GM12878 (cell line): Measurements from ENCODE around the gene PAPPA. TPM values are rescaled to one million over a fixed set of nuclear protein-coding genes. Genes with fewer than 3 reads are reported as not detected.

ENCODE experiments used
- GABPA ChIP-seq: IDR thresholded peaks from 2 replicates; pipeline ENCODE4 v1.6.1; 2014; ENCODE audit warnings: antibody characterized with exemption, low read depth, mild to moderate bottlenecking, inconsistent platforms
- LARP7 ChIP-seq: fragments of 450-650 bp; IDR thresholded peaks from 2 replicates; pipeline ENCODE4 v1.6.1; 2017; ENCODE audit warnings: mild to moderate bottlenecking
- SMAD1 ChIP-seq: fragments of 450-650 bp; IDR thresholded peaks from 2 replicates; pipeline ENCODE4 v1.6.1; 2018; ENCODE audit warnings: mild to moderate bottlenecking, low read depth; ENCODE audit not compliant: partially characterized antibody
- ZSCAN29 ChIP-seq: fragments of 450-650 bp; IDR thresholded peaks from 2 replicates; pipeline ENCODE4 v1.6.1; 2017; ENCODE audit warnings: mild to moderate bottlenecking, moderate library complexity
- polyA plus RNA-seq, 11 experiments: library from polyadenylated mRNA; depleted of rRNA in 4 of 11; unstranded in 6 of 11; stranded (reverse) in 5 of 11; fragments of >200 nt; fragmentation: Nextera tagmentation in 4 of 11; fragmentation: Illumina TruSeq in 1 of 11; extraction: Ambion mirVana in 4 of 11; extraction: Trizol in 1 of 11; gene quantifications; 1 replicate in 1 of 11; 2 replicates in 10 of 11; pipeline versions ENCODE4 v1.2.1 to v1.2.3, GENCODE V29; 2011 to 2016; ENCODE audit warnings: inconsistent platforms in 2 of 11, missing spikeins in 2 of 11, low read depth in 1 of 11
- total RNA-seq, 4 experiments: library from RNA; depleted of rRNA in 3 of 4; stranded (reverse); fragments of >200 nt in 3 of 4; fragmentation: Illumina TruSeq in 1 of 4; extraction: Trizol in 1 of 4; gene quantifications; 2 replicates each; pipeline versions ENCODE4 v1.2.1 to v1.2.3, GENCODE V29; 2013 to 2021
- TF ChIP-seq, protein P1 (sequence below): fragments of 450-650 bp; IDR thresholded peaks from 2 replicates; pipeline ENCODE4 v1.6.1; 2017; ENCODE audit warnings: antibody characterized with exemption, mild to moderate bottlenecking, moderate library complexity
- TF ChIP-seq, protein P2 (sequence below): fragments of 450-650 bp; IDR thresholded peaks from 2 replicates; pipeline ENCODE4 v1.6.1; 2016; ENCODE audit warnings: mild to moderate bottlenecking, moderate library complexity, borderline replicate concordance
- TF ChIP-seq, protein P3 (sequence below): IDR thresholded peaks from 2 replicates; pipeline ENCODE4 v1.6.1; 2011; ENCODE audit warnings: borderline replicate concordance, low read depth, mild to moderate bottlenecking, moderate library complexity, mixed read lengths, low read length; ENCODE audit not compliant: insufficient read depth; ENCODE audit errors: extremely low read length
- TF ChIP-seq, protein P4 (sequence below): fragments of 450-650 bp; IDR thresholded peaks from 2 replicates; pipeline ENCODE4 v1.6.1; 2018; ENCODE audit warnings: mild to moderate bottlenecking, low read depth, moderate library complexity; ENCODE audit not compliant: partially characterized antibody

The PAPPA gene
- total and polyA plus RNA-seq, 10 of the 15 experiments (the other 5 are each of a cell fraction or from before 2014, with no cell fraction given) = under 0.01 to 0.19 (median 0.02) TPM; not detected in 4

DNA sequence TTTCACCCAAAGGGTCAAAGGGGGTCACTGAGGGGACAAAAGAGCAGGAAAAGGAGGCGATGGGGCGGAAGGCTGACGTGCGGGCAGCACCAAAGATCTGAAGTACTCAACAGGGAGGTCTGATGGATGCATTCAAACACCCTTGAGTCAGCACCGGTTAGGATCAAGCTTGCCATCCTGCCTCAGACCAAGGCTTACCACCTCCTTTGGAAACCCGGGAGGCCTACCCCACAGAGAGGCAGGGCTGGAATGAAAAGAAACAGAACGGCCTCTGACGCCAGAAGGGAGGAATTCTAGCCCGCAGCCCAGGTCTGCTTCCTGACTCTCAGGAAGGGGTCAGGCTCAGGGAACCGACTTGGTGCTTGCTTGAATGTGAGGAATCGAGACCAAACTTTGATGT, 125.6 kb downstream of the PAPPA start (continued):
- TF ChIP-seq, protein P1, sequence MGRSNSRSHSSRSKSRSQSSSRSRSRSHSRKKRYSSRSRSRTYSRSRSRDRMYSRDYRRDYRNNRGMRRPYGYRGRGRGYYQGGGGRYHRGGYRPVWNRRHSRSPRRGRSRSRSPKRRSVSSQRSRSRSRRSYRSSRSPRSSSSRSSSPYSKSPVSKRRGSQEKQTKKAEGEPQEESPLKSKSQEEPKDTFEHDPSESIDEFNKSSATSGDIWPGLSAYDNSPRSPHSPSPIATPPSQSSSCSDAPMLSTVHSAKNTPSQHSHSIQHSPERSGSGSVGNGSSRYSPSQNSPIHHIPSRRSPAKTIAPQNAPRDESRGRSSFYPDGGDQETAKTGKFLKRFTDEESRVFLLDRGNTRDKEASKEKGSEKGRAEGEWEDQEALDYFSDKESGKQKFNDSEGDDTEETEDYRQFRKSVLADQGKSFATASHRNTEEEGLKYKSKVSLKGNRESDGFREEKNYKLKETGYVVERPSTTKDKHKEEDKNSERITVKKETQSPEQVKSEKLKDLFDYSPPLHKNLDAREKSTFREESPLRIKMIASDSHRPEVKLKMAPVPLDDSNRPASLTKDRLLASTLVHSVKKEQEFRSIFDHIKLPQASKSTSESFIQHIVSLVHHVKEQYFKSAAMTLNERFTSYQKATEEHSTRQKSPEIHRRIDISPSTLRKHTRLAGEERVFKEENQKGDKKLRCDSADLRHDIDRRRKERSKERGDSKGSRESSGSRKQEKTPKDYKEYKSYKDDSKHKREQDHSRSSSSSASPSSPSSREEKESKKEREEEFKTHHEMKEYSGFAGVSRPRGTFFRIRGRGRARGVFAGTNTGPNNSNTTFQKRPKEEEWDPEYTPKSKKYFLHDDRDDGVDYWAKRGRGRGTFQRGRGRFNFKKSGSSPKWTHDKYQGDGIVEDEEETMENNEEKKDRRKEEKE = no peak
- TF ChIP-seq, protein P2, sequence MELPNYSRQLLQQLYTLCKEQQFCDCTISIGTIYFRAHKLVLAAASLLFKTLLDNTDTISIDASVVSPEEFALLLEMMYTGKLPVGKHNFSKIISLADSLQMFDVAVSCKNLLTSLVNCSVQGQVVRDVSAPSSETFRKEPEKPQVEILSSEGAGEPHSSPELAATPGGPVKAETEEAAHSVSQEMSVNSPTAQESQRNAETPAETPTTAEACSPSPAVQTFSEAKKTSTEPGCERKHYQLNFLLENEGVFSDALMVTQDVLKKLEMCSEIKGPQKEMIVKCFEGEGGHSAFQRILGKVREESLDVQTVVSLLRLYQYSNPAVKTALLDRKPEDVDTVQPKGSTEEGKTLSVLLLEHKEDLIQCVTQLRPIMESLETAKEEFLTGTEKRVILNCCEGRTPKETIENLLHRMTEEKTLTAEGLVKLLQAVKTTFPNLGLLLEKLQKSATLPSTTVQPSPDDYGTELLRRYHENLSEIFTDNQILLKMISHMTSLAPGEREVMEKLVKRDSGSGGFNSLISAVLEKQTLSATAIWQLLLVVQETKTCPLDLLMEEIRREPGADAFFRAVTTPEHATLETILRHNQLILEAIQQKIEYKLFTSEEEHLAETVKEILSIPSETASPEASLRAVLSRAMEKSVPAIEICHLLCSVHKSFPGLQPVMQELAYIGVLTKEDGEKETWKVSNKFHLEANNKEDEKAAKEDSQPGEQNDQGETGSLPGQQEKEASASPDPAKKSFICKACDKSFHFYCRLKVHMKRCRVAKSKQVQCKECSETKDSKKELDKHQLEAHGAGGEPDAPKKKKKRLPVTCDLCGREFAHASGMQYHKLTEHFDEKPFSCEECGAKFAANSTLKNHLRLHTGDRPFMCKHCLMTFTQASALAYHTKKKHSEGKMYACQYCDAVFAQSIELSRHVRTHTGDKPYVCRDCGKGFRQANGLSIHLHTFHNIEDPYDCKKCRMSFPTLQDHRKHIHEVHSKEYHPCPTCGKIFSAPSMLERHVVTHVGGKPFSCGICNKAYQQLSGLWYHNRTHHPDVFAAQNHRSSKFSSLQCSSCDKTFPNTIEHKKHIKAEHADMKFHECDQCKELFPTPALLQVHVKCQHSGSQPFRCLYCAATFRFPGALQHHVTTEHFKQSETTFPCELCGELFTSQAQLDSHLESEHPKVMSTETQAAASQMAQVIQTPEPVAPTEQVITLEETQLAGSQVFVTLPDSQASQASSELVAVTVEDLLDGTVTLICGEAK = no peak
- no peak for TF ChIP-seq GABPA
- no peak for TF ChIP-seq LARP7
- no peak for TF ChIP-seq ZSCAN29
- TF ChIP-seq SMAD1 = no peak
- TF ChIP-seq, protein P3, sequence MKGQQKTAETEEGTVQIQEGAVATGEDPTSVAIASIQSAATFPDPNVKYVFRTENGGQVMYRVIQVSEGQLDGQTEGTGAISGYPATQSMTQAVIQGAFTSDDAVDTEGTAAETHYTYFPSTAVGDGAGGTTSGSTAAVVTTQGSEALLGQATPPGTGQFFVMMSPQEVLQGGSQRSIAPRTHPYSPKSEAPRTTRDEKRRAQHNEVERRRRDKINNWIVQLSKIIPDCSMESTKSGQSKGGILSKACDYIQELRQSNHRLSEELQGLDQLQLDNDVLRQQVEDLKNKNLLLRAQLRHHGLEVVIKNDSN = no peak
- TF ChIP-seq, protein P4, sequence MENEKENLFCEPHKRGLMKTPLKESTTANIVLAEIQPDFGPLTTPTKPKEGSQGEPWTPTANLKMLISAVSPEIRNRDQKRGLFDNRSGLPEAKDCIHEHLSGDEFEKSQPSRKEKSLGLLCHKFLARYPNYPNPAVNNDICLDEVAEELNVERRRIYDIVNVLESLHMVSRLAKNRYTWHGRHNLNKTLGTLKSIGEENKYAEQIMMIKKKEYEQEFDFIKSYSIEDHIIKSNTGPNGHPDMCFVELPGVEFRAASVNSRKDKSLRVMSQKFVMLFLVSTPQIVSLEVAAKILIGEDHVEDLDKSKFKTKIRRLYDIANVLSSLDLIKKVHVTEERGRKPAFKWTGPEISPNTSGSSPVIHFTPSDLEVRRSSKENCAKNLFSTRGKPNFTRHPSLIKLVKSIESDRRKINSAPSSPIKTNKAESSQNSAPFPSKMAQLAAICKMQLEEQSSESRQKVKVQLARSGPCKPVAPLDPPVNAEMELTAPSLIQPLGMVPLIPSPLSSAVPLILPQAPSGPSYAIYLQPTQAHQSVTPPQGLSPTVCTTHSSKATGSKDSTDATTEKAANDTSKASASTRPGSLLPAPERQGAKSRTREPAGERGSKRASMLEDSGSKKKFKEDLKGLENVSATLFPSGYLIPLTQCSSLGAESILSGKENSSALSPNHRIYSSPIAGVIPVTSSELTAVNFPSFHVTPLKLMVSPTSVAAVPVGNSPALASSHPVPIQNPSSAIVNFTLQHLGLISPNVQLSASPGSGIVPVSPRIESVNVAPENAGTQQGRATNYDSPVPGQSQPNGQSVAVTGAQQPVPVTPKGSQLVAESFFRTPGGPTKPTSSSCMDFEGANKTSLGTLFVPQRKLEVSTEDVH = no peak
